Peyer's patch (tissue), 4 donors: Measurements from ENCODE around the gene GYG2.

Experiments
- CTCF ChIP-seq, 6 experiments: fragments of 450-650 bp in 4 of 6; fragments of 200-600 bp in 2 of 6; sonication (generic) in 1 of 6; IDR thresholded peaks; one replicate each; pipeline ENCODE4 v1.5.1; 2017 to 2019; ENCODE audit warnings: antibody characterized with exemption in 6 of 6, mild to moderate bottlenecking in 3 of 6, moderate library complexity in 1 of 6
- POLR2A ChIP-seq, 2 donors: fragments of 450-650 bp; IDR thresholded peaks; one replicate each; pipeline ENCODE4 v1.5.1; 2017; ENCODE audit warnings: antibody characterized with exemption in 2 of 2, mild to moderate bottlenecking in 2 of 2, moderate library complexity in 2 of 2

- TF ChIP-seq POLR2A (IDR thresholded peaks at IDR 0.05) (no peak), CTCF (IDR thresholded peaks at IDR 0.05) (no peak)
Observed at GRCh38 chrX:2837961-2838360, 9.2 kb downstream of the GYG2 start.
